NCI-H526 (cell line): ENCODE data around the gene NF2.
A peak's percentile ranks its signal among the peaks of the same experiment; 100 is the strongest.
"Not testable (repeated sequence)": the region's sequence is repeated elsewhere in the genome, so short reads cannot be mapped to it uniquely, and the experiment has no call there.

ENCODE experiments used
- DNase-seq, 2 experiments: peaks; one replicate each; lab custom pipeline; 2025; lab: John Stamatoyannopoulos, UW

Gene NF2

DNA sequence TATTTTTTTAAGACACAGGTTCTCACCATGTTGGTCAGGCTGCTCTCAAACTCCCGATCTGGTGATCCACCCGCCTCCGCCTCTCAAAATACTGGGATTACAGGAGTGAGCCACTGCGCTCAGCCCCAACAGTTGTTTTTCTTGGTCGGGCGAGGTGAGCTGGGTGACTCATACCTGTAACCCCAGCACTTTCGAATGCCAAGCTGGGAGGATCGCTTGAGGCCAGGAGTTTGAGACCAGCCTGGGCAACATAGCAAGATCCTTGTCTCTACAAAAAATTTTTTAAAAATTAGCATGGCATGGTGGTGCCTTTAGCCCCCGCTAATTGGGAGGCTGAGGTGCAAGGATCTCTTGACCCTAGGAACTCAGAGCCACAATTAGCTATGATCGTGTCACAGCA lies 7.0 kb upstream of the NF2 start:
- no peak for DNase-seq

DNA sequence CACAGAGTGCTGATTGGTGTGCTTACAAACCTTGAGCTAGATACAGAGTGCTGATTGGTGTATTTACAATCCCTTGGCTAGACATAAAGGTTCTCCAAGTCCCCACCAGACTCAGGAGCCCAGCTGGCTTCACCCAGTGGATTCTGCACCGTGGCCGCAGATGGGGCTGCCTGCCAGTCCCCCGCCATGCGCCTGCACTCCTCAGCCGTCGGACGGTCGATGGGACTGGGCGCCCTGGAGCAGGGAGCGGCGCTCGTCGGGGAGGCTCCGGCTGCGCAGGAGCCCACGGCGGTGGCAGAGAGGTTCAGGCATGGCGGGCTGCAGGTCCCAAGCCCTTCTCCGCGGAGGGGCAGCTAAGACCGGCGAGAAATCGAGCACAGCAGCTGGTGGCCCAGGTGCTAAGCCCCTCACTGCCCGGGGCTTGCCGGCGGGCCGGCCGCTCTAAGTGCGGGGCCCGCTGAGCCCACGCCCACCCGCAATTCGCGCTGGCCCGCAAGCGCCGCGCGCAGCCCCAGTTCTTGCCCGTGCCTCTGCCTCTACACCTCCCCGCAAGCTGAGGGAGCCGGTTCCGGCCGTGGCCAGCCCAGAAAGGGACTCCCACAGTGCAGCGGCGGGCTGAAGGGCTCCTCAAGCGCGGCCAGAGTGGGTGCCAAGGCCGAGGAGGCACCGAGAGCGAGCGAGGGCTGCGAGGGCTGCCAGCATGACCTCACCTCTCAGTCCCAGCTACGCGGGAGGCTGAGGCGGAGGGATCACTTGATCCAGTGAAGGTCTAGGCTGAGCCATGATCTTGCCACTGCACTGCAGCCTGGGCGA lies 5.4 kb upstream of the NF2 start:
- not testable (repeated sequence) for DNase-seq

DNA sequence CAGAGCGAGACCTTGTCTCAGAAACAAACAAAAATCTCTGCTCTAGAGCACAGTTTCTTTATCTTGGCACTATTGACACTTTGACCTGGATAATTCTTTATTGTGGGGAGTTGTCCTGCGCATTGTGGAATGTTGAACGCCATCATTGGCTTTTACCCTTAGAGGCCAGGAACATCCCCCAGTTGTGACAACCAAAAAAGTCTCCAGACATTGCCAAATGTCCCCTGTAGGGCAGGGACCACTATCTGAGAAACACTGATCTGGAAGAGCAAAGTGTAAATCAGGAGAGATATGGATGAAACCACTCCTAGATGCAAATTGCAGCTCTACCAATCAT lies 4.8 kb upstream of the NF2 start:
- DNase-seq: no peak

DNA sequence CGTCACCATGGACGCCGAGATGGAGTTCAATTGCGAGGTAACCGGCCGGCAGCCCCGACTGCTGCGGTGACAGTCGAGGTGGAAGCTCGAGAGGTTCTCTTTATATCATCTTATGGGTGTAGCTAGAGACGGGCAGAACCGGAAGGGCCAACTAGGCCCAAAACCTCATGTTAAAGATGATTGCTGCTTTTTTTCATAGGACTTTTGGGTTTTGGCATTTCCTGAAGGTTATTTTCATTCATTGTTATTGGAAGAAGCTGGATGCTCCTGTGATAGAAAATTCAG lies 585 bp downstream of the NF2 start:
- no peak for DNase-seq

DNA sequence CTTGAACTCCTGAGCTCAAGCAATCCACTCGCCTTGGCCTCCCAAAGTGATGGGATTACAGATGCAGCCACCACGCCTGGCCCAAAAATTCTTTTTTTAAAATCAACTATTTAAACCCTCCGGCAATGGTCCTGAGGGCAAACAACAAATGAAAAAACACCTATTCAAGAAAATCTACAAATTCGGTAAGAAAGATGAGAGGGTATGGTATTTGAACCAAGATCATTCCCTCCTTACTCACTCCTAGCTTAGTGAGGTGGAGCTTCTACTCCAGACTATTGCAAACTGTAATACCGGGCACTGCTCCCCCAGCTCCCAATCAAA lies 2.1 kb downstream of the NF2 start:
- no peak for DNase-seq

DNA sequence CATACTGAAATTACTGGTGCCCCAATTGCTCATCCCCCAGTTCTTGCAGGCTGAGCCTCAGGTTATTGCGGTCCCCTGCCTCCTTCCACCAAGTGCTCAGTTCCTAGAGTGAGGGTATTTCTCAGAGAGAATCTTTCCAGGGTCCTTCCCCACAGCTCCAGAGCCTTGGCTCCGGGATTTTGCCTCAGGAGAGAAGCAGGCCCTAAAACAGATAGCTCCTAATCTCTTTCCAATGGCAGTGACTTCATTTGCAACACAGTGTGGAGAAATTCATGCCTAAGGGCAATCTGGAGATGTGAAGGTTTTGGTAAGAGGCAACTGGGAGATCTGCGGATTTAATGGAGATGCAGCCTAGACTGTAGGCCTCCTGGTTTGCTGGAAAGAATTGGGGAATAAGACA lies 2.9 kb downstream of the NF2 start:
- no peak for DNase-seq

DNA sequence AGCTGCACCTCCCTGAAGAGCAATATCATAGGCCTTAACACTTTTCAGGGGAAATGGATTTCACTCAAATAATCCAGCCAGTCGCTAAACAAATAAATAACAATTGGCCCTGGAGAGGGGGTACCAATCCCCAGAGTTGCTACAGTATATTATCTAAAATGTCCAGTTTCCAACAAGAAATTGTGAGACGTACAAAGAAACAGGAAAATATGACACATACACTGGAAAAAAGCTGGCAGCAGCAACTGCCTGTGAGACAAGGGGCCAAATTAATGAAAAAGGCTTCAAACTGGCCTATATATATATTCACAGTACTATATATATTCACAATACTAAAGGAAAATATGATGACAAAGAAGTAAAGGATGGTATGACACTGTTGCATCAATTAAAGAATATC lies 4.0 kb downstream of the NF2 start:
- no peak for DNase-seq

DNA sequence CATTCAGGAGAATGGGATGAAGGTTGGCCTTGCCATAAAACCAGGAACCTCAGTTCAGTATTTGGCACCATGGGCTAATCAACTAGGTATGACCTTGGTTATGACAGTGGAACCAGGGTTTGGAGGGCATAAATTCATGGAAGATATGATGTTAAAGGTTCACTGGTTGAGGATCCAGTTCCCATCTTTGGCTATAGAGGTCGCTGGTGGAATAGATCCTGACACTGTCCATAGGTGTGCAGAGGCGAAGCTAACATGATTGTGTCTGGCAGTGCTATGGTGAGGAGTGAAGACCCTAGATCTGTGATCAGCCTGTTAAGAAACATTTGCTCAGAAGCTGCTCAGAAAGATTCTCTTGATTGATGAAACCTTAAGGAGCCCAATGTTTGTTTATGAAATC lies 5.7 kb downstream of the NF2 start:
- DNase-seq: no peak

DNA sequence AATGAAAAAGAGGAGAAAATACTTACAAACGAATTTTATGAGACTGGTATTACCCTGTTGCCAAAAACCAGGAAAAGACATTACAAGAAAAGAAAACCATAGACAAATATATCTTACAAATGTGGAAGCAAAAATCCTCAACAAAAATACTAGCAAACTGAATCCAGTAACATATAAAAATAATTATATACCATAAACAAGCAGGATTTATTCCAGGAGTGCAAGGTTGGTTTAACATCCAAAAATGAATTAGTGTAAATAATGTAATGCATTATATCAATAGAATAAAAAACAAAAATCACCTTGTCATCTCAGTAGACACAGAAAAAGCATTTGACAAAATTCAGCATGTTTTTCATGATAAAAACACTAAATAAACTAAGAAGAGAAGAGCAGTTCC lies 7.3 kb downstream of the NF2 start:
- DNase-seq: no peak

DNA sequence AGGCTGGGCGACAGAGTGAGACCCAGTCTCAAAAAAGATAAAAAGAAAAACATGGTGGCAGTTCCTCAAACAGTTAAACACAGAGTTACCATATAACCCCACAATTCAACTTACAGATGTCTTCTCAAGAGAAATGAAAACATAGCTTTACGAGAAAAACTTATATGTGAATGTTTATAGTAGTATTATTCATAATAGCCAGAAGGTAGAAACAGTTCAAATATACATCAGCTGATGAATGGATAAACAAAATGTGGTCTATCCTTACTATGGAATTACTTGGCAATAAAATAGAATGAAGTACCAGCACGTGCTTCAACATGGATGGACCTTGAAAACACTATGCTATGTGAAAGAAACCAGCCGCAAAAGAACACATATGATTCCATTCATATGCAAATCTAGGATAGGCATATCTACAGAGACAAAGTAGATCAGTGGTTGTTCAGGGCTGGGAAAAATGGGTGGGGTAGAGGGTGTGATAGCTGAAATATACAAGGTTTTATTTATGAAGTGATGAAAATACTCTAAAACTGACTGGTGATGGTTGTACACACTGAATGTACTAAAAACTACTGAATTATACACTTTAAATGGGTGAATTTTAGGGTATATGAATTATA lies 12.4 kb downstream of the NF2 start:
- DNase-seq: peak in 1 of 2 experiments; percentile 23

DNA sequence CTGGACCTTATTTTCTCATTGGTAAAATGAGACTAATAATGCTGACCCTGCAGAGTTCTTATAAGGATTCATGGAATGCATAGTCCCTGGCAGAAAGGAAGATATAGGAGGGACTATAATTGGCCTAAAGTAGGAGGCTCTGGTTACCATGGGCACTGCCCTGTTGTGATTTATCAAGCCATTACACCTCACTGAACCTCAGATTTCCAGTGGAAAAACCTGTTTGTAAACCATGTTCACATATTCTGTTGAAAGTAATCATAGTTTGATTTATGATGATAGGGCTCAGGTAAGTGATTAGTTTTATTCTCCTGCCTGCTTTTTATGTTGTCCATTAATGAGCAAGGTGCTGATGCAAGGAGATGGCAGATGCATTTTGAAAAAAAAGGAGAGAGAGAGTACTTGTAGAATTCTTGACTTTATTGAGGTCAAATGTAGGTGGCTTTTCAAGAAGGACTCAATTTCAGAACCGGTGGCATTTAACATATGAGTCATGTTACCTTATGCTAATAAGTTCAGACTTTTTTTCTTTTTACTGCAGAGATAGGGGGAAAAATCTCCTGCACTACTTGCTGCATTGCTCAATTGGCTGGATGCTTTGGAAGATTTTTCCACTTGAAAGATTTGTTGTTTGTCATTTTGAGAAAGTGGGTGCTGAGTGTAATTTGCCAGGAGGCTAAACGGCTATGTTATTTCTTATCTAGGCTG lies 14.6 kb downstream of the NF2 start:
- no peak for DNase-seq

DNA sequence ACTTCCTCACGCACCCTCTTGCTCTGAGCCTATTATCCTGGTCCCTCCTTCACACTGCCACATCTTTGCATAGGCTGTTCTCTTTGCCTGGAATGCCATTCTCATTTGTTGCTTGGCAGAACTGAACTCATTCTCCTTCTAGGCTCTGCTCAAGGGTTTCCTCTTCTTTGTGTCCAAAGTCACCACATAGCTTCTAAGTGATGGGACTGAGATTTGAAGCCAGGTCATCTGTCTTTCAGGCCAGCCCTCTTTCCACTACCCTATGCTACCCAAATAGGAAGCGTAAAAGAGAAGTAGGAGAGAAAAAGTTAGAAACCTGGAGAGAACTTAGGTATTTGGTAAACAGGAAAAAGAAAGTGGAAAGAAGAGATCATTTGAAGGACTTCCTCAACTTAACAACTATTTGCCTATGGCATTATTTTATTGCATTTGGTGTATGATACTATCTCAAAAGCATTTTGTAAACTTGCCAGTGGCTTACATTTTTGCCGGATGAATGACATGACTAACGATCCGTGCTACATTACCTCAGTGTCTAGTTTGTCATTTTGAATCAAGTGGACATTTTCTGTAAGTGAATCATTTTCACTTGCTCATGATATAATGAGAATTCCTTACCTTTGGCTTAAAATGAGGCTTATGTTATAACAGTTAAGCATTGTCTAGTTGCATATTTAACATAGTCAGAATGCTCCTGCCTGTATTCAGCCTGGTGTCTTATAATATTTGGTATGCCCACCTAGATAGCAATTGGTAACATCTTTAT lies 18.5 kb downstream of the NF2 start:
- DNase-seq: no peak

DNA sequence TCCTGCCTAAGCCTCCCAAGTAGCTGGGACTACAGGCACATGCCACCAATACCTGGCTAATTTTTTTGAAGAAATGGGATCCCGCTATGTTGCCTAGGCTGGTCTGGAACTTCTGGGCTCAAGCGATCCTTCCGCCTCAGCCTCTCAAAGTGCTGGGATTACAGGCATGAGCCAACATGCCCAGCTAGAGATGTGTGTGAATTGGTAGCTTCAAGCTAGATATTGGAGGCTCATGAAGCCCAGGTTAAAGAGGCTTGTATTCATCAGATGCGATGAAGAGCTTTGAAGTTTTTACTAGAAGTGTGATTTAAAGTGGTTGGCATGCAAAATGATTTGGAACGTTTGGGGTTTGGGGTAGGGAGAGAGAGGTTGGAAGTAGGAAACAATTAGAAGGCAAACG lies 19.6 kb downstream of the NF2 start:
- DNase-seq: no peak

DNA sequence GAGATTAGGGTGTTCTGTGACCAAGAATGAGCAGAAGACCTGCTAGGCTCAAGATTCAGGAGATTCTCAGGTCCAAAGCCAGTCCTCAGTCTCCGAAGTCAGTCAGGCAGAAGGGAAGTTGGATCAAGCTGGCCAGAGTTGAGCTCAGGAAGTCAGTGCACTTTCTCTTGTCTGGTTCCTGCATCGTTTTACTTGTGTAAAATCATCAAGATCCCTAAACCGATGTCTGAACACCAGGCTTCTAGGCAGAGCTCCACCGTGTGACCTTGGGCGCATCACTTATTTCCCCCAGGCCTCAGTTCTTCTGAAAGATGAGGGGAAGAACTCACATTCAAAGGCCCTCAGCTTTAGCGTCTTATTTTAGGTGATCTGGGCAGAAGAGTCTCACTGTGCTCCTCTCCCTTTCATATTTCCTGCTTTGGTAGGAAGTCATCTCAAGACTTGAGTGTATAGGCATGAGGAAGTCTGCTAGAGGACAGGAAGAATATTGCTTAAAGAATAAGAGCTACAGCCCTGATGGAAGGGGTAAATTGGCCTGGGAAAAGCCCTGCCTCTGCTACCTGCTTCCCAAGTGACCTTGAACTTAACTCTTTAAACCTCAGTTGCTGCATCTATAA lies 20.2 kb downstream of the NF2 start:
- DNase-seq: no peak

DNA sequence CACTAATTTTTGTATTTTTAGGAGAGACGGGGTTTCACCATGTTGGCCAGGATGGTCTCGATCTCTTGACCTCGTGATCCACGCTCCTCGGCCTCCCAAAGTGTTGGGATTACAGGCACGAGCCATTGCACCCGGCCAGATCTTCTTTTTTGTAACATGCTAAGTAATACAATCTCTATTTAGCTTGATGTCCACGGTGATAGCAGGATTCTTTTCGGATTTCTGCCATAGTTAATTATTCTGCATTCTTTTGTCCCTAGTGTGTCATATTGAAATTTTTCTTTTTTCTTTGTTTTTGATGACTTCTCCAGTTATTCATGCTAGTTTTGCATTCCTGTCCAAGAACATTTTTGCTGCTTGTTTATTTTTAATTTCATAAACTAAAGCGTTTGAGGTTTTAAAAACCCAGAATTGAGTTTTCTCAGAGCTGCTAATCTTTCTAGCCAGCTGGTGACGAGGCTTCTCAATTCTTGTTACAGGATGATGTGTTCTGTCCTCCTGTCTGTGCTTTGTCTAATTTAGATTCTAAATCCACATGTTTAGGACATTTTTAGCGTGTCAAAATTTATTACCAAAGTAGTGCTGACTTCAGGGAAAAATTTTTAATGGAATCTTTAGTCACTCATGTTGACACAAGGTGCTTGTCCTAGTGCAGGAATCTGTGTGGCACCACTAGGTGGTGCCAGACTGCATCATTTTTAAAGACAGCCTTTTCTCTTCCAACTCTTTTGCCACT lies 21.8 kb downstream of the NF2 start:
- peak in 1 of 2 experiments; percentile 27 for DNase-seq

DNA sequence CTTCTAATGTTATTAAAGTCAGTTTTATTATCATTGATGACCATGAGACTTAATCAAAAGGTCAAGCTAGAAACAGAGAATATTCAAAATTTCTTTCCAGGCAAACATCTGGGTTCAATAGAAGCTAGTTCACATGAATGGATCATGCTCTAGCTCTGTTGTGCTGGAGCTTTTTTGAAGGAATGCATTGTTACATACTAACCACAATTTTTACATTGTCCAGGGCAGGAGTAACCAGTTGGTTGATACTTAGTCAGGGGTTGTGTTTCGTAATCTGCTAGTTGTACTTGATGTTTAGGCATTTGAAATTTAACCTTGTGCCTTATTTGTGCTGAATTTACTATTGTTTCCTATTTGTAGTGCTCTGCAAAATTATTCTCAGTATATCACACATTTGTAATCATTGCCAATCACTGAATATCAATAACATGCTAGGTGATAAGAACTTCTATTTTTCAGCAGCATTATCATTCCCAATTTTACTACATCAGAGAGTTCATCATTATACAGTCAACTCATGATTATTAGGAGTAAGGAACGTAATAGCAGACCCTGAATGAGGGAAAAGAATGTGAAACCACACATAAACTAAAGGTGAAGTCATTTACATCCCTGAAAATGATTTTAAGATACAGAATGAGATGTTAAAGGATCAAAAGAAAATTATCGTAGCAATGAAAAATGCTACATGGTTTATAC lies 23.2 kb downstream of the NF2 start:
- DNase-seq: peak in 1 of 2 experiments; percentile 9

DNA sequence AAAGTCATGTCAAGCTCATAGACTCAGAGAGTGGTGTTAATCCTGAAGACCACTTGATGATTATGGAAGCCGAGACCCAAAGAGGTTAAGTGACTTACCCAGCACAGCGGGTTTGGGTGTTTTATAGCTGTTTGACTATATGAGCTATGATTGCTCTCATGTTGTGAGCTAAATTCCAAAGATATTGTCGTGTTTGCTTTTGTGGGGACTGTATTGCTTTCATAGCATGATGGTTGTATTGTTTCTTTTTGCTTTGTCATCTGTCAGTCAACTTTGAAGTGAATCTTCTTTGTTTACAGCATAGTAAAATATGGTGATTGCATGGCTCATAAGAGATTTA lies 23.7 kb downstream of the NF2 start:
- DNase-seq: no peak

DNA sequence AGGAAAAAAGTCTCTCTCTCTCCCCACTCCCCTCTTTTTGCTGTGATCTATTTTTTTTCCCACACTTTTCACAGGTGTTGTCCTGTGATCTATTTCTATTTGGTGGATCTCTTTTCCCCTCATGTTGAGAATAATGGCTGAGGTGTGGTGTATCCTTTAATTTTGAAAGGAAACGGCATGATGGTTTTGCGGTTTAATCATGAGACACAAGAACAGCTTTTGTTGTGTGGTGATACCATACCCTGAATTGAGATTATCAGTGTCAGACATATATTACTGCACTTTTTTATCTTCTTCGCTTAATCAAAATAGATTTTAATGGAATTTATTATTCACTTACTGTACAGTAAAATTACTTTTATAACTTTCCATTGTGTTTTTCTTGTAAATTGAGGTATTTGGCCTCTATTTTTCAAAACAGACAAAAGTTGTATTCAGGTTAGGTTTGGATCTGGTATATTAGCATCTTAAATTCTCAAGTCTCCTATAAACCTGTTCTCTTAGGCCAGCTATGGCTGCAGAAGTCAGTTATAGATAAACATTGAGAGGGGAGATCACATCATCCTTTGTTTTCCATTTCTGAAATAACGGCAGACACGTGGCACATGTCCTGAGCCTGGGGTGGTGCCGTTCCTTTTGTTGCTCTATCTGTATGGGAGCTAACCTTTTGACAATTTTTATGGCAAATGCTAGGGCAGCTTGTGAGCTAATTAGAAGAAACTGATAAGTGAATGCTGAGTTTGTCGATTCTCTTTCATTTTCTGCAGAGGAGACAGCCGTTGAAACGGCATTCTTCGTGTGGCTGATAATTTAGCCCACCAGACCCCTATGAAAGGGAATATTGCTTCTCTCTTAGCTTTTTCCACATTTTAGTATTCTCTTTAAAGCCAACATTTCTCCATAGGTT lies 25.8 kb downstream of the NF2 start:
- no peak for DNase-seq

DNA sequence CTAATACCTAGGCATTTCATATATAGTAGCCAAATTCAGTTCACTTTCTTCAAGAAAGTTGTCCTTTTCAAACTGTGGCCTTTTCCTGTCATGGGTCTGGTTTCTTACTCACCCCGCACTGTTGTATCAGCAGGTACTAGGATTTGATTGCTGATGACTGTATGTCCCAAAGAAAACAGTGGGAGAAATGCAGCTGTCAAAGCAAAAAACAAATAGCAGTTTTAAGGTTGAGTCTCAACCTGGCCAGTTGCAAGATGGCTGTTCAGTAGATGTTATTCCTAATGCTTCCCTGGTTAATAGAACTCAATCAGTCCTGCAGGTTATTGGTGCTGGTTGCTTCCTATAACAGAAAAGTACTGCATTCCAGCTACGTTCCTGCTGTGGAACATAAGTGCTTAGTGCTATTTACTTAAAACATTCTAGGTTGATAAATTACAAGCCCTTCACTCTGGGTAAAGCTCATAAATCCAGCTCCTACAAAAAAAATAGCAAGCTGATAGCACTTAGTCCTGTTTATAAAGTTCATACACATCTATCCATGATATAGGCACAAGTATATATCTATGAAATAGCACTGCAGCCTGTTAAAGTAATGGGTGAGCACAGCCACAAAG lies 26.6 kb downstream of the NF2 start:
- DNase-seq: no peak

DNA sequence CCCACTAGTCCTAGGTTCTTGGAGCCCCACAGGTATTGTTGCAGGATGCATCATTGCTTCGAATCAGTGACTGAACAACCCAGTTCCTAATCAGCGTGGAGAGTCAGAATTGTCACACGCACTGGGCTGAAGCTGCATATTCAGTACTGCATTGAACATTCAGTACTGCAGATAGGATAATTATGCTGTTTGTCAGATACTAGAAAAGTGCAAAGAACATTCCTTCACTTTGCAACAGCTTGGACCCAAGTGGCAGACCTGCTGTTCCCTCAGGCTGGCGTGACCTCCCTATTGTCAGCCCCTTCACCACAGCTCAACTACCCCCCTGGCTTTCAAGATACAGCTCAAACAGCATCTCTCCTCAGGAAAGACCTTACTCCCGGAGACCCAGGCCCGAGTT lies 27.6 kb downstream of the NF2 start:
- no peak for DNase-seq
